HG02884 (cell line): ENCODE measurements around the gene C4A.
"Not testable (repeated sequence)": the region's sequence is repeated elsewhere in the genome, so short reads cannot be mapped to it uniquely, and the experiment has no call there.

Experiments
- ATAC-seq: cut with Tn5 transposase; IDR thresholded peaks from one replicate; pipeline ENCODE4 v1.9.1; 2021; ENCODE audit warnings: mild to moderate bottlenecking, moderate library complexity; ENCODE audit not compliant: unreplicated experiment

Gene C4A

GRCh38 chr6:31958741-31959739 is 22.8 kb upstream of the C4A start, which contains the start of the genes NELFE and SKIC2:
Gene NELFE (minus strand): TSS chr6:31958971. CDS start chr6:31958446, 525 bp downstream.
Gene SKIC2 (plus strand): TSS chr6:31959175. CDS start chr6:31959193, 18 bp downstream.
- ATAC-seq, result peak; percentile 98

GRCh38 chr6:31961616-31962015 is 20.2 kb upstream of the C4A start:
- no peak for ATAC-seq

DNA sequence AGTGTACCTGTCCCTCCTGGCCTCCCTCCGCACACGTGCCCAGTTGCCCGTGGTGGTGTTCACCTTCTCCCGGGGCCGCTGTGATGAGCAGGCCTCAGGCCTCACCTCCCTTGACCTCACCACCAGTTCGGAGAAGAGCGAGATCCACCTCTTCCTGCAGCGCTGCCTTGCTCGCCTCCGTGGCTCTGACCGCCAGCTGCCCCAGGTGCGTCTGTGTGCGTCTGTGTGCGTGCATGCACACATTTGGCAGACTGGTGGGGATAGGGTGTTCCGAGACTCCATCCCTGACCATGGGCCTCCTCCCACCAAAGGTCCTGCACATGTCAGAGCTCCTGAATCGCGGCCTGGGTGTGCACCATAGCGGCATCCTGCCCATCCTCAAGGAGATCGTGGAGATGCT is 17.9 kb upstream of the C4A start:
- no peak for ATAC-seq

DNA sequence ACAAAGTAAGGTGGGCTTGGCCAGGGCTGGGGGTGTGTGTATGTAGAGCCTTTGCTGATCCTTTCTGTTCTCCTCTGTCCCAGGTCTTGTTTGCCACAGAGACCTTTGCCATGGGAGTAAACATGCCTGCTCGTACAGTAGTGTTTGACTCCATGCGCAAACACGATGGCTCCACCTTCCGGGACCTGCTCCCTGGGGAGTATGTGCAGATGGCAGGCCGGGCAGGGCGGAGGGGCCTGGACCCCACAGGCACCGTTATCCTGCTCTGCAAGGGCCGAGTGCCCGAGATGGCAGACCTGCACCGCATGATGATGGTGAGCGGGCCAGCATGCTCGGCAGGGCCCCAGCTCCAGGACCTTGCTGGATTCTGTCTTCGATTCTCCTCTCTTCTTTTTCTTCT is 16.2 kb upstream of the C4A start:
- no peak for ATAC-seq

- ATAC-seq, result no peak
These were observed 15.4 kb upstream of the C4A start for GRCh38 chr6:31966506-31966905.

- no peak for ATAC-seq
These were observed 14.6 kb upstream of the C4A start for GRCh38 chr6:31966997-31967925.

DNA sequence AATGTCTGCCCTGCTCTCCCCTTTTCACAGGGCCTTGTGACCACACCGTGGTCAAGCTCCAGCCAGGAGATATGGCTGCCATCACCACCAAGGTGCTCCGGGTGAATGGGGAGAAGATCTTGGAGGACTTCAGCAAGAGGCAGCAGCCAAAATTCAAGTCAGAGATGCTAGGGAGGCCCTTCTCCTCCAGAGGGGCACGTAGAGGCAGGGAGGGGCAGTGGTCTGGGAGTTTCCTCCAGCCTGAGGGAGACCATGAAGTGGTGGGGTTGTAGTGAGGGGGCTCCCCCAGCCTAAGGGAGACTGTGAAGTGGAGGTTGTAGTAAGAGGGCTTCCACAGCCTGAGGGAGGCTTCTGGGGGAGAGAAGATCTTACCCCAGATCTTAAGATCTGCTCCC is 13.9 kb upstream of the C4A start:
- no peak for ATAC-seq

DNA sequence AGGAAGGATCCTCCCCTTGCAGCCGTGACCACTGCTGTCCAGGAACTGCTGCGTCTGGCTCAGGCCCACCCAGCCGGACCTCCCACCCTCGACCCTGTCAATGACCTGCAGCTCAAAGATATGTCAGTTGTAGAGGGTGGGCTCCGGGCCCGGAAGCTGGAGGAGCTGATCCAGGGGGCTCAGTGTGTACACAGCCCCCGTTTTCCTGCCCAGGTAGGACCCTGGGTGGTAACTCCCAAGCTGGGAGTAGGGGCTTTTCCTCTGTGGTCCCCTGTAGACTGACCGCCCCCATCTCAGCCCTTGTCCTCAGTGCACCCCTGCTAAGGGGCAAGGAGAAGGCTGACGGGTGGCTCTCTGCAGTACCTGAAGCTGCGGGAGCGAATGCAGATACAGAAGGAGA is 13.5 kb upstream of the C4A start:
- no peak for ATAC-seq

- ATAC-seq, result no peak
These were observed 12.8 kb upstream of the C4A start for GRCh38 chr6:31968791-31969711.

DNA sequence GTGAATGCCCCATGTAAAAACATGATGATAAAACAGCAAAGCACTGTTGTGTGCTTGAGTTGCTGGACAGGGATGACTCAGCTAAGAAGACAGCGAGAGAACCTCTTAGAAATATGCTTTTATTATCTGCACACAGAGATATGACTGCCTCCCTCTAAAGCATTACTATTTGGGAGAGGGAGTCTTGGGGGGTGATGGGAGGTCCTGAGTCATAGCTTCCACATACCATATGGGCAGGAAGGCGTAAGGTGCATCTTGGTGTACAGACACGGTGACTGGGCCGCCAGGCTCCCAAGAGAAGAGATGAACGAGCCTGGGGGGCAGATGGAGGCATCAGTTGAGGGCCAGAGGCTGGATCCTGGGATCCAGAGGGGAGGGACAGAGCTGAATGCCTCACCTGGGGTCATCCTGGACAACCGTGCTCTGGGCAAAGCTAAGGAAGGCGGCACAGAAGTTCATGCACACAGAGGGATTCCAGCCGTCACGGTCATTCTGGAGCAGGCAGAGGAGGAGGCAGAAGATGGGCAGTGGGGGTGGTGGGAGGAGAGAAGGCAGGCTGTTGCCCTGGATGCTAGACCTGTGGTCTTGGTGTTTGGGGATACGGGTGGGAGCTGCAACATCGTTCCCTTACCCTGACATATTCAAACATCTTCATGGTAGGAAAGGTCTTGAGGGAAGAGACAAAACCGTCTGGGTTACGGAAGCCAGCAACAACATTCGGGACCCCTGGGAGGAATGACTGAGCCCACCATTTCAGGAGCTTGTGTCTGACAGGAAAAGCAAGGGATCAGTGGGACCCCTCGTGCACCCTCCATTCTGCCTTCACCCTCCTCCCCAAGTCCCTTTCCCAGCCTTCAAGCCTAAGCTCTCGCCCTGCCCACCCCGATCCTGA is 11.9 kb upstream of the C4A start:
- no peak for ATAC-seq

DNA sequence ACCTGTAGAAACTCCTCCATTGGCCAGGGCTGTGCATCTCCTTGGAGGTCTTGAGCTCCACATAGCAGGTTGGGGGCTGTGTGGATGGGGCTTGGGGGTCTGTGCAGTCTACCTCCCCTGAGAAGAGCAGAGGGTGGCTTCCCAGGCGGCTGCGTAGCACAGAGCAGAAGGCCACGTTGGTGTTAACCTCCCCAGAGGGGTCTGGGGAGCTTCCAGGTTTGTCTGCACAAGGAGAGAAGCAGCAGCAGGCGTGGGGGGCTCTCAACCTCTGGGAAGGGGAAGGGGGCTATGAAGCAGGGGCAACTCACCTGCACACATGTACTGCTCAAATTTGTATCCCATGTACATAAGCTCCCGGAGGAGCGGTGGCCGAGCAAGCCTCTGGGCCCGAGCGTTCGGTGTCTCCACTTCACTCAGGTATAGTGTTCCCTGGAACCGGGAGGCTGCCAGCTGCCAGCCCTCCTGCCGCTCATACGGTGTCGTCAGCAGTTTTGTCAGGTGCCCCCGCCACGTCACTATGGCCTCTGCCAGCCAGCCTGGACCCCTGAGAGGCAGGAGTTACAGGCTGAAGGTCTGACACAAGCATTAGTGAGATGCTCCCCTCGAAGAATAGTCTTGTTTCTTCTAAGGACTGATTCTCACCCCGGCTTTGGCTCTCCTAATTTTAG is 11.1 kb upstream of the C4A start:
- ATAC-seq, result no peak

- ATAC-seq, result no peak
These were observed 10.4 kb upstream of the C4A start for GRCh38 chr6:31971279-31971992.

- peak; percentile 87 for ATAC-seq
These were observed 9.7 kb upstream of the C4A start, which contains the start of gene DXO for GRCh38 chr6:31971993-31972708. Gene DXO (minus strand): TSS chr6:31972138. CDS start chr6:31971675, 463 bp downstream.

DNA sequence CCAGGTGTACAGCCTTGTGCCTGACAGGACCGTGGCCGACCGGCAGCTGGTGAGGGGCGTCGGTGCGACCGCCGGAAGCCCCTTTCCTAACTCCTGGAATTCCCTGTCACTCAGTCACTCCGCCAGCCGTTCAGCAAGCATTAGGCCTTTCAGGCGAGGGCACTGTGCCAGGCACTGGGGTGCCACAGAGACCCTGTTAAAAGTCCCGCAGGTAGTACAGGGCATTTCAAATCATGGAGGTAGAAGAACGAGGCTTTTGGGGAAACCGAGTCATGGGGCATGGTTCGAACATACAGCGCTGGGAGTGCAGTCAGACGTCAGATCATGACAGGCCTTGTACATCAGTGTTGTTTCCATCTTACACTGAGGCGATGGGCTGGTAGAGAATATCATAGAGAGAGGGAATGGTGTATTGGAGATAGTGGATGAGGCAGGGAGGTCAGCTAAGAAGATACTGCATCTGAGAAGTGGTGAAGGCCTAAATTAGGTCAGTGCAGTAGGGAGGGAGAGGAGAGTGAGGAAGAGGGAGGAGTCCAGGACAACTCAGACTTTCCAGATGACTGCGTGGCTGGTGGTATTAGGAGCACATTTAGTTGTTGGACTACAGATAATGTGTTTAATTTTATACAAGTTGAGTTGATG is 9.0 kb upstream of the C4A start:
- no peak for ATAC-seq

DNA sequence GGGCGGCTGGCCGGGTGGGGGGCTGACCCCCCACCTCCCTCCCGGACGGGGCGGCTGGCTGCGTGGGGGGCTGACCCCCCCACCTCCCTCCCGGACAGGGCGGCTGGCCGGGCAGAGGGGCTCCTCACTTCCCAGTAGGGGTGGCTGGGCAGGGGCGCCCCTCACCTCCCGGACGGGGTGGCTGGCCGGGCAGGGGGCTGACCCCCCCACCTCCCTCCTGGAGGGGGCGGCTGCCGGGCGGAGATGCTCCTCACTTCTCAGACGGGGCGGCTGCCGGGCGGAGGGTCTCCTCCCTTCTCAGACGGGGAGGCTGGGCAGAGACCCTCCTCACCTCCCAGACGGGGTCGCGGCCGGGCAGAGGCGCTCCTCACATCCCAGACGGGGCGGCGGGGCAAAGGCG is 5.8 kb upstream of the C4A start:
- ATAC-seq, result not testable (repeated sequence)

- no peak for ATAC-seq
These were observed 3.9 kb upstream of the C4A start for GRCh38 chr6:31977816-31978431.
